H1 (cell line): ENCODE data around the gene EML1. TPM values are rescaled to one million over a fixed set of nuclear protein-coding genes. Genes with fewer than 3 reads are reported as not detected.

ENCODE experiments used
- CTCF ChIA-PET: fragments of 300-600 bp; sonication (Branson Sonifier 250); formaldehyde crosslinking; loops from one replicate; lab custom pipeline; 2021; ENCODE audit not compliant: partially characterized antibody; lab: Charles Lee
- POLR2A ChIA-PET: fragments of 300-600 bp; sonication (Branson Sonifier 250); formaldehyde crosslinking; loops from one replicate; lab custom pipeline; 2021; ENCODE audit warnings: inconsistent platforms; ENCODE audit not compliant: partially characterized antibody; lab: Charles Lee
- DNase-seq, 2 experiments: peaks; one replicate each; pipeline versions ENCODE4 v3.0.0 to v3.0.0-alpha.2; 2010 to 2022; ENCODE audit warnings: low spot score in 2 of 2, low read depth in 1 of 2, mixed read lengths in 1 of 2
- FAIRE-seq: peaks from 2 replicates; lab custom pipeline; 2011; peaks lifted over from hg19 to GRCh38; lab: Jason Lieb, UNC
- H2AFZ ChIP-seq: 2 replicates; pipeline ENCODE4 v1.8.1; 2012; ENCODE audit warnings: low read length, inconsistent platforms
- H2AK5ac ChIP-seq: 2 replicates; pipeline ENCODE4 v1.6.1; 2013; ENCODE audit warnings: low read depth, low read length
- H2BK120ac ChIP-seq: replicated peaks from 2 replicates; pipeline ENCODE3; 2013; ENCODE audit warnings: low read depth, low read length, inconsistent platforms
- H2BK12ac ChIP-seq: 2 replicates; pipeline ENCODE4 v1.6.1; 2013; ENCODE audit warnings: low read depth, low read length
- H2BK15ac ChIP-seq: 2 replicates; pipeline ENCODE4 v1.6.1; 2013; ENCODE audit warnings: low read length
- H2BK20ac ChIP-seq: 2 replicates; pipeline ENCODE4 v1.6.1; 2013; ENCODE audit warnings: low read length
- H2BK5ac ChIP-seq: 2 replicates; pipeline ENCODE4 v1.6.1; 2013; ENCODE audit warnings: low read depth, low read length
- H3K14ac ChIP-seq: 2 replicates; pipeline ENCODE4 v1.6.1; 2013; ENCODE audit warnings: inconsistent platforms; ENCODE audit not compliant: insufficient read length
- H3K18ac ChIP-seq: 2 replicates; pipeline ENCODE4 v1.6.1; 2013; ENCODE audit warnings: low read length; ENCODE audit errors: extremely low read depth
- H3K23ac ChIP-seq: 2 replicates; pipeline ENCODE4 v1.6.1; 2013; ENCODE audit warnings: inconsistent platforms; ENCODE audit not compliant: insufficient read length
- H3K23me2 ChIP-seq: 2 replicates; pipeline ENCODE4 v1.6.1; 2013; ENCODE audit warnings: low read depth, low read length
- H3K27ac ChIP-seq: 2 replicates; pipeline ENCODE4 v1.6.1; 2011; ENCODE audit warnings: low read depth, low read length, inconsistent platforms
- H3K27me3 ChIP-seq, 4 experiments: replicated peaks in 1 of 4; 1 replicate in 1 of 4; 2 replicates in 3 of 4; pipeline versions ENCODE4 v1.6.1 to v1.8.1; 2011 to 2013; ENCODE audit warnings: low read length in 3 of 4, mild to moderate bottlenecking in 3 of 4, inconsistent platforms in 2 of 4, mixed read lengths in 2 of 4, moderate library complexity in 1 of 4; ENCODE audit not compliant: control insufficient read depth in 3 of 4, insufficient read depth in 3 of 4; ENCODE audit errors: extremely low read depth in 1 of 4
- H3K36me3 ChIP-seq, 4 experiments: 2 replicates each; pipeline versions ENCODE4 v1.6.1 to v1.8.1; 2011 to 2013; ENCODE audit warnings: mild to moderate bottlenecking in 4 of 4, low read length in 3 of 4, moderate library complexity in 2 of 4, control low read depth in 1 of 4, inconsistent platforms in 1 of 4; ENCODE audit not compliant: insufficient read depth in 4 of 4, control insufficient read depth in 2 of 4
- H3K4ac ChIP-seq: replicated peaks from 2 replicates; pipeline ENCODE3; 2013; ENCODE audit warnings: low read length, low read depth, mixed read lengths, inconsistent platforms; ENCODE audit not compliant: insufficient read length
- H3K4me1 ChIP-seq, 4 experiments: replicated peaks in 1 of 4; 1 replicate in 1 of 4; 2 replicates in 3 of 4; pipeline versions ENCODE4 v1.6.1 to v1.8.1; 2011 to 2013; ENCODE audit warnings: low read length in 3 of 4, inconsistent platforms in 2 of 4, mixed read lengths in 1 of 4; ENCODE audit not compliant: insufficient read depth in 4 of 4, control insufficient read depth in 3 of 4
- H3K4me2 ChIP-seq, 2 experiments: 2 replicates each; pipeline versions ENCODE4 v1.6.1 to v1.8.1; 2011 to 2013; ENCODE audit warnings: low read depth in 2 of 2, low read length in 2 of 2, control low read depth in 1 of 2, inconsistent platforms in 1 of 2, mild to moderate bottlenecking in 1 of 2; ENCODE audit not compliant: insufficient read depth in 1 of 2
- H3K4me3 ChIP-seq, 4 experiments: fragments of 200-600, 300-600 bp in 1 of 4; sonication (generic), shearing (Covaris generic), sonication (Bioruptor Twin) in 1 of 4; 2 replicates each; pipeline versions ENCODE4 v1.5.1 to v1.8.1; 2011 to 2016; ENCODE audit warnings: low read length in 4 of 4, low read depth in 3 of 4, control low read depth in 2 of 4, inconsistent platforms in 2 of 4, mild to moderate bottlenecking in 2 of 4, mixed read lengths in 1 of 4, moderate library complexity in 1 of 4; ENCODE audit not compliant: insufficient read depth in 2 of 4; ENCODE audit errors: extremely low read depth in 1 of 4
- H3K56ac ChIP-seq: replicated peaks from 2 replicates; pipeline ENCODE3; 2013; ENCODE audit warnings: low read depth, mild to moderate bottlenecking, mixed read lengths, low read length, inconsistent platforms; ENCODE audit not compliant: insufficient read length
- H3K79me1 ChIP-seq: 2 replicates; pipeline ENCODE4 v1.6.1; 2013; ENCODE audit warnings: low read depth, low read length, control low read depth
- H3K79me2 ChIP-seq, 2 experiments: 2 replicates each; pipeline versions ENCODE4 v1.6.1 to v1.8.1; 2012 to 2013; ENCODE audit warnings: low read length in 2 of 2, mild to moderate bottlenecking in 2 of 2, inconsistent platforms in 1 of 2; ENCODE audit not compliant: insufficient read depth in 2 of 2, control insufficient read depth in 1 of 2
- H3K9ac ChIP-seq, 4 experiments: replicated peaks in 1 of 4; 1 replicate in 1 of 4; 2 replicates in 3 of 4; pipeline versions ENCODE4 v1.6.1 to v1.8.1; 2011 to 2013; ENCODE audit warnings: low read depth in 3 of 4, low read length in 3 of 4, control low read depth in 2 of 4, mild to moderate bottlenecking in 2 of 4, moderate library complexity in 2 of 4, inconsistent platforms in 1 of 4; ENCODE audit errors: extremely low read depth in 1 of 4
- H3K9me3 ChIP-seq, 2 experiments: 2 replicates each; pipeline versions ENCODE4 v1.6.1 to v1.8.1; 2012 to 2013; ENCODE audit warnings: mild to moderate bottlenecking in 2 of 2, moderate library complexity in 2 of 2, control low read depth in 1 of 2, inconsistent platforms in 1 of 2, low read depth in 1 of 2, low read length in 1 of 2, mixed read lengths in 1 of 2; ENCODE audit not compliant: insufficient read depth in 2 of 2
- H4K20me1 ChIP-seq, 2 experiments: replicated peaks in 1 of 2; 2 replicates each; pipeline versions ENCODE3 to v1.8.1; 2011 to 2013; ENCODE audit warnings: inconsistent platforms in 2 of 2, low read length in 2 of 2, mild to moderate bottlenecking in 1 of 2; ENCODE audit not compliant: insufficient read depth in 2 of 2, control insufficient read depth in 1 of 2
- H4K5ac ChIP-seq: 2 replicates; pipeline ENCODE4 v1.6.1; 2013; ENCODE audit warnings: low read length, low read depth, mixed read lengths, inconsistent platforms; ENCODE audit not compliant: insufficient read length
- H4K8ac ChIP-seq: 2 replicates; pipeline ENCODE4 v1.8.0; 2013; ENCODE audit warnings: mild to moderate bottlenecking, moderate library complexity, low read length, inconsistent platforms; ENCODE audit not compliant: insufficient read depth; ENCODE audit errors: extremely low read depth
- H4K91ac ChIP-seq: replicated peaks from 2 replicates; pipeline ENCODE3; 2013; ENCODE audit warnings: low read length, mixed read lengths, inconsistent platforms; ENCODE audit not compliant: insufficient read length
- ATF2 ChIP-seq: IDR thresholded peaks from 2 replicates; pipeline ENCODE4 v1.6.1; 2012; ENCODE audit warnings: low read length, inconsistent platforms
- CBX5 ChIP-seq: fragments of 300-800, 300-1000 bp; sonication (generic); IDR thresholded peaks from 2 replicates; pipeline ENCODE4 v1.7.1; 2016; ENCODE audit warnings: antibody characterized with exemption, low read length, low read depth
- CTBP2 ChIP-seq: IDR thresholded peaks from 2 replicates; pipeline ENCODE4 v1.7.0; 2011; ENCODE audit warnings: borderline replicate concordance, mild to moderate bottlenecking, moderate library complexity, mixed read lengths, low read length; ENCODE audit not compliant: insufficient read depth, insufficient read length
- MAFK ChIP-seq: IDR thresholded peaks from 2 replicates; pipeline ENCODE4 v1.6.1; 2012; ENCODE audit warnings: low read depth, mild to moderate bottlenecking, improper control_type of control experiment, low read length
- POLR2AphosphoS5 ChIP-seq: IDR thresholded peaks from 2 replicates; pipeline ENCODE4 v1.6.1; 2011; ENCODE audit warnings: low read depth, low read length
- RBBP5 ChIP-seq: IDR thresholded peaks from 2 replicates; pipeline ENCODE4 v1.7.1; 2012; ENCODE audit warnings: low read depth, mild to moderate bottlenecking, inconsistent platforms, low read length, moderate library complexity, borderline replicate concordance
- SIN3A ChIP-seq, 2 experiments: IDR thresholded peaks in 1 of 2; conservative IDR thresholded peaks in 1 of 2; 2 replicates each; pipeline ENCODE4 v1.6.1; 2011 to 2012; ENCODE audit warnings: low read length in 2 of 2, improper control_type of control experiment in 1 of 2, low read depth in 1 of 2, mild to moderate bottlenecking in 1 of 2
- WGBS, 2 experiments: shearing (Covaris generic) in 1 of 2; methylation state at CpG; one replicate each; pipeline versions ENCODE4 v1.1.6 to v1.1.7; 2013 to 2015; ENCODE audit warnings: low lambda C conversion rate in 2 of 2, mixed read lengths in 2 of 2, inconsistent platforms in 1 of 2, low coverage in 1 of 2, missing lambda C conversion rate in 1 of 2; ENCODE audit not compliant: insufficient replicate concordance in 2 of 2, insufficient coverage in 1 of 2, insufficient read length in 1 of 2; ENCODE audit errors: extremely low coverage in 1 of 2, missing lambda C conversion rate in 1 of 2; 5-methylcytosine and 5-hydroxymethylcytosine counted together
- polyA plus RNA-seq, 7 experiments: library from polyadenylated mRNA; depleted of rRNA in 3 of 7; stranded (reverse) in 5 of 7; unstranded in 2 of 7; fragments of >200 nt in 5 of 7; fragments of 200-250 nt in 2 of 7; gene quantifications; 1 replicate in 5 of 7; 2 replicates in 1 of 7; 4 replicates in 1 of 7; pipeline versions ENCODE4 v1.2.1 to v1.2.3, GENCODE V29; 2011 to 2013; ENCODE audit warnings: missing spikeins in 2 of 7, mixed read lengths in 2 of 7
- total RNA-seq: library from RNA; stranded (reverse); fragmentation: NEBNext Ultra II Directional; extraction: Animal tissue kit (Norgen Biotek cat#: 25700); gene quantifications from 2 replicates; pipeline ENCODE4 v1.2.1, GENCODE V29; 2021

The EML1 gene
- total and polyA plus RNA-seq, 2 of the 8 experiments (the other 6 are each of a cell fraction or from before 2014, with no cell fraction given) = 11.1 to 24.7 TPM

- H3K9me3 ChIP-seq = peaks cover 6 to 7% of the 10 kb centered on the region in 2 experiments; a peak in 1 of 4 replicates
- no peak overlapping the region for H3K4ac ChIP-seq
- DNase-seq (no peak), FAIRE-seq (no peak)
- peaks cover 0 to 17% of the 10 kb centered on the region in 2 experiments; a peak in 2 of 4 replicates for H3K79me2 ChIP-seq
- H4K91ac ChIP-seq = no peak overlapping the region
- 81% methylated on average over 7 of the region's 7 CpGs; no CpG with 5 or more reads in 1 of the 2 experiments for WGBS, 2 experiments
- H2AFZ ChIP-seq = no peak overlapping the region
- H3K14ac ChIP-seq = no peak overlapping the region
- TF ChIP-seq RBBP5 (no peak), CBX5 (no peak), ATF2 (no peak), CTBP2 (no peak), MAFK (no peak), SIN3A (conservative IDR thresholded peaks at IDR 0.05 in 1 of 2, IDR thresholded peaks at IDR 0.05 in 1 of 2; ENCODE audit: low read depth in 1 of 2, low read length in 2 of 2) (no peak), POLR2AphosphoS5 (no peak)
- ChIA-PET POLR2A (no interaction called here), CTCF (interaction anchor here (0.6 to 1.0 kb wide), 2 partner anchors 41 to 93 kb away, joined by 3 read pairs; no protein-coding TSS in a partner anchor)
- no peak overlapping the region for H4K8ac ChIP-seq
- no peak overlapping the region for H3K4me2 ChIP-seq
- H2AK5ac ChIP-seq = no peak overlapping the region
- no peak overlapping the region for H3K9ac ChIP-seq
- no peak overlapping the region for H2BK120ac ChIP-seq
- H3K18ac ChIP-seq = no peak overlapping the region
- H2BK20ac ChIP-seq = no peak overlapping the region
- no peak overlapping the region for H3K27ac ChIP-seq
- no peak overlapping the region for H3K4me3 ChIP-seq
- H3K36me3 ChIP-seq = 0 out of 8 replicates have a peak, but pooled peaks cover 0 to 2% (median 0%) of the 10 kb centered on the region in 4 experiments
- no peaks in the 10 kb centered on the region for H3K4me1 ChIP-seq
- H3K23ac ChIP-seq = no peak overlapping the region
- H2BK15ac ChIP-seq = no peak overlapping the region
- H4K20me1 ChIP-seq = no peaks in the 10 kb centered on the region
- H3K79me1 ChIP-seq = no peaks in the 10 kb centered on the region
- no peak overlapping the region for H2BK12ac ChIP-seq
- H4K5ac ChIP-seq = no peak overlapping the region
- H3K23me2 ChIP-seq = no peaks in the 10 kb centered on the region
- no peak overlapping the region for H2BK5ac ChIP-seq
- no peaks in the 10 kb centered on the region for H3K27me3 ChIP-seq
- H3K56ac ChIP-seq = no peak overlapping the region
Measured at GRCh38 chr14:99990268-99991170, 197.3 kb downstream of the EML1 start.
